IPS-18c (cell line): ENCODE data around the gene ANTKMT.

ENCODE experiments used
- H3K4me3 ChIP-seq: 2 replicates; pipeline ENCODE4 v1.7.0; 2013; ENCODE audit warnings: low read depth, mild to moderate bottlenecking, low read length, moderate library complexity; ENCODE audit not compliant: insufficient read depth
- H3K9me3 ChIP-seq: one replicate; pipeline ENCODE4 v1.6.1; 2013; ENCODE audit warnings: mild to moderate bottlenecking, low read length, moderate library complexity; ENCODE audit not compliant: control insufficient read depth, insufficient read depth

Gene ANTKMT

GRCh38 chr16:728890-729744, 8.2 kb downstream of the ANTKMT start:
- Histone ChIP-seq H3K9me3 (peaks cover 3% of the 10 kb centered on the region), H3K4me3 (peak overlapping the region; percentile 61)

GRCh38 chr16:729768-730665, 9.1 kb downstream of the ANTKMT start:
- Histone ChIP-seq H3K9me3 (peaks cover 3% of the 10 kb centered on the region), H3K4me3 (no peak overlapping the region)

GRCh38 chr16:730666-731509, 9.9 kb downstream of the ANTKMT start:
- Histone ChIP-seq H3K9me3 (no peaks in the 10 kb centered on the region), H3K4me3 (no peak overlapping the region)

GRCh38 chr16:732332-732731, 11.4 kb downstream of the ANTKMT start:
- H3K4me3 ChIP-seq: no peak overlapping the region
- no peaks in the 10 kb centered on the region for H3K9me3 ChIP-seq

GRCh38 chr16:732936-733335, 12.0 kb downstream of the ANTKMT start:
- H3K4me3 ChIP-seq: no peak overlapping the region
- H3K9me3 ChIP-seq: no peaks in the 10 kb centered on the region

GRCh38 chr16:733382-734207, 12.6 kb downstream of the ANTKMT start:
- Histone ChIP-seq H3K9me3 (no peaks in the 10 kb centered on the region), H3K4me3 (no peak overlapping the region)

- Histone ChIP-seq H3K9me3 (no peaks in the 10 kb centered on the region), H3K4me3 (no peak overlapping the region)
These were observed 13.4 kb downstream of the ANTKMT start for GRCh38 chr16:734208-734980.

- no peak overlapping the region for H3K4me3 ChIP-seq
- no peaks in the 10 kb centered on the region for H3K9me3 ChIP-seq
These were observed 14.3 kb downstream of the ANTKMT start for GRCh38 chr16:734981-735881.

- Histone ChIP-seq H3K4me3 (no peak overlapping the region), H3K9me3 (no peaks in the 10 kb centered on the region)
These were observed 15.1 kb downstream of the ANTKMT start for GRCh38 chr16:735982-736453.

GRCh38 chr16:736936-737481, 16.1 kb downstream of the ANTKMT start:
- no peak overlapping the region for H3K4me3 ChIP-seq
- no peaks in the 10 kb centered on the region for H3K9me3 ChIP-seq

- Histone ChIP-seq H3K4me3 (peak overlapping the region; percentile 92), H3K9me3 (no peaks in the 10 kb centered on the region)
These were observed 18.9 kb downstream of the ANTKMT start for GRCh38 chr16:739560-740458.

GRCh38 chr16:740459-740763, 19.5 kb downstream of the ANTKMT start:
- Histone ChIP-seq H3K4me3 (peak overlapping the region; percentile 92), H3K9me3 (no peaks in the 10 kb centered on the region)

- peak within 1 kb of the TSS; percentile 92 for H3K4me3 ChIP-seq
- no peaks in the 10 kb centered on the region for H3K9me3 ChIP-seq
These were observed 20.0 kb downstream of the ANTKMT start, which contains the start of gene CIAO3 for GRCh38 chr16:740764-741505. TSS of gene CIAO3 (minus strand) at chr16:740997. CDS start at chr16:740985, 12 bp downstream.
